GM21447 (cell line): ENCODE results near the gene CACUL1.
A peak's percentile ranks its signal among the peaks of the same experiment; 100 is the strongest.
"Not testable (repeated sequence)": the region's sequence is repeated elsewhere in the genome, so short reads cannot be mapped to it uniquely, and the experiment has no call there.

ENCODE experiments used
- ATAC-seq: cut with Tn5 transposase; IDR thresholded peaks from one replicate; pipeline ENCODE4 v1.9.1; 2021; ENCODE audit not compliant: unreplicated experiment

CACUL1 gene

GRCh38 chr10:118754556-118755423 is at the start of gene CACUL1:
Gene CACUL1, minus strand, starts transcription at chr10:118754970. Its CDS starts 208 bp downstream, at chr10:118754762.
- ATAC-seq, result peak; percentile 91

- ATAC-seq, result no peak
Observed at GRCh38 chr10:118804262-118804773, 49.5 kb upstream of the CACUL1 start.

- no peak for ATAC-seq
Observed at GRCh38 chr10:118802126-118802793, 47.5 kb upstream of the CACUL1 start.

GRCh38 chr10:118800920-118801319 is 46.1 kb upstream of the CACUL1 start:
- no peak for ATAC-seq

GRCh38 chr10:118799777-118800176 is 45.0 kb upstream of the CACUL1 start:
- no peak for ATAC-seq

GRCh38 chr10:118798231-118798662 is 43.5 kb upstream of the CACUL1 start:
- no peak for ATAC-seq

- ATAC-seq, result not testable (repeated sequence)
Observed at GRCh38 chr10:118794971-118795370, 40.2 kb upstream of the CACUL1 start.

GRCh38 chr10:118793545-118793944 is 38.8 kb upstream of the CACUL1 start:
- no peak for ATAC-seq

GRCh38 chr10:118792526-118792925 is 37.8 kb upstream of the CACUL1 start:
- ATAC-seq, result no peak

GRCh38 chr10:118790058-118790457 is 35.3 kb upstream of the CACUL1 start:
- no peak for ATAC-seq

GRCh38 chr10:118785551-118785950 is 30.8 kb upstream of the CACUL1 start:
- ATAC-seq, result no peak

- ATAC-seq, result no peak
Observed at GRCh38 chr10:118783776-118784545, 29.2 kb upstream of the CACUL1 start.

- ATAC-seq, result not testable (repeated sequence)
Observed at GRCh38 chr10:118782916-118783465, 28.2 kb upstream of the CACUL1 start.

GRCh38 chr10:118781541-118781940 is 26.8 kb upstream of the CACUL1 start:
- no peak for ATAC-seq

GRCh38 chr10:118778727-118779126 is 24.0 kb upstream of the CACUL1 start:
- ATAC-seq, result no peak

GRCh38 chr10:118776960-118777359 is 22.2 kb upstream of the CACUL1 start:
- ATAC-seq, result no peak

- ATAC-seq, result no peak
Observed at GRCh38 chr10:118776033-118776432, 21.3 kb upstream of the CACUL1 start.

- ATAC-seq, result no peak
Observed at GRCh38 chr10:118775478-118775877, 20.7 kb upstream of the CACUL1 start.

GRCh38 chr10:118773041-118773440 is 18.3 kb upstream of the CACUL1 start:
- no peak for ATAC-seq

- no peak for ATAC-seq
Observed at GRCh38 chr10:118771976-118772375, 17.2 kb upstream of the CACUL1 start.
